ENCODE data around the gene SRGAP3. TPM values are rescaled to one million over a fixed set of nuclear protein-coding genes. Genes with fewer than 3 reads are reported as not detected.

SRGAP3 gene
- total RNA-seq, 4 donors from 2014 or later = 14.7 to 58.9 (median 18.7) TPM

DNA sequence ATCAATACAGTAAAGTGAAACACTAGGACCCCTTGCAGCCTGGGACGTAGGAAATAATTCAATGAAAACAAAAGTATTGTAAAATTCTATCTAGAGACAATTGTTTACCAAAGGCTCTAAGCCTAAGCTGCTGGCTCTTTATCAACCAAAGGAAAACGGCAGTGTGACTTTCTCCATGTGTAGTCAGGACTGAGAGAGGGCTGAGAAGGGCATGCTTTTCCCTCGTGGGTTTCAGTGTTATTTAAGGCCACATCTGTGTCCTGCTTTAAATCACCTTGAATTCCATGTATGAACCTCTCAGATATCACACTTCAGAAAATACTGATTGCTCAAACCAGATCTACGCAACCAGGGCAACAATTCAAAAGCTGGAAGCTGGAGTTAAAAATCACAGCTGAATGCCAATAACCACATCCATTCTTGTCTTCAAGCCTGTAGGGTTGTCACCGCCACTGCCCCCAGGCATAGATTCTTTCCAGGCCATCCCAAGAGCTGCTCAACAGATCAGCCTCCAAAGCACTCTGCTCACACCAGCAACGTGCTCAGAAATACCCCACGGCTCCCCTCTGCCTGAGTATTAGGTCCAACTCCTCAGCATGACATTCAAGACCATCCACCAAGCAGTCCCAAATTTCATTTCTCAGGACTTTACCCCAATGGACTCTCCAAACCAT is 124.0 kb downstream of the SRGAP3 start:
- Histone ChIP-seq H3K9me3 (no peaks in the 10 kb centered on the region), H3K27me3 (no peaks in the 10 kb centered on the region), H3K4me3 (replicated peaks in 1 of 3) (no peak overlapping the region), H3K4me1 (no peaks in the 10 kb centered on the region), H3K27ac (no peak overlapping the region), H3K36me3 (no peaks in the 10 kb centered on the region)
- intact Hi-C loops (cut with DNase I) = no loop called here
- 67 to 69% methylated on average over 7 of the region's 7 CpGs for WGBS, 2 donors
- TF ChIP-seq, protein P1, sequence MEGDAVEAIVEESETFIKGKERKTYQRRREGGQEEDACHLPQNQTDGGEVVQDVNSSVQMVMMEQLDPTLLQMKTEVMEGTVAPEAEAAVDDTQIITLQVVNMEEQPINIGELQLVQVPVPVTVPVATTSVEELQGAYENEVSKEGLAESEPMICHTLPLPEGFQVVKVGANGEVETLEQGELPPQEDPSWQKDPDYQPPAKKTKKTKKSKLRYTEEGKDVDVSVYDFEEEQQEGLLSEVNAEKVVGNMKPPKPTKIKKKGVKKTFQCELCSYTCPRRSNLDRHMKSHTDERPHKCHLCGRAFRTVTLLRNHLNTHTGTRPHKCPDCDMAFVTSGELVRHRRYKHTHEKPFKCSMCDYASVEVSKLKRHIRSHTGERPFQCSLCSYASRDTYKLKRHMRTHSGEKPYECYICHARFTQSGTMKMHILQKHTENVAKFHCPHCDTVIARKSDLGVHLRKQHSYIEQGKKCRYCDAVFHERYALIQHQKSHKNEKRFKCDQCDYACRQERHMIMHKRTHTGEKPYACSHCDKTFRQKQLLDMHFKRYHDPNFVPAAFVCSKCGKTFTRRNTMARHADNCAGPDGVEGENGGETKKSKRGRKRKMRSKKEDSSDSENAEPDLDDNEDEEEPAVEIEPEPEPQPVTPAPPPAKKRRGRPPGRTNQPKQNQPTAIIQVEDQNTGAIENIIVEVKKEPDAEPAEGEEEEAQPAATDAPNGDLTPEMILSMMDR (IDR thresholded peaks at IDR 0.05) = no peak
- no peak for TF ChIP-seq POLR2A (IDR thresholded peaks at IDR 0.05)
- DNase-seq = no peak

DNA sequence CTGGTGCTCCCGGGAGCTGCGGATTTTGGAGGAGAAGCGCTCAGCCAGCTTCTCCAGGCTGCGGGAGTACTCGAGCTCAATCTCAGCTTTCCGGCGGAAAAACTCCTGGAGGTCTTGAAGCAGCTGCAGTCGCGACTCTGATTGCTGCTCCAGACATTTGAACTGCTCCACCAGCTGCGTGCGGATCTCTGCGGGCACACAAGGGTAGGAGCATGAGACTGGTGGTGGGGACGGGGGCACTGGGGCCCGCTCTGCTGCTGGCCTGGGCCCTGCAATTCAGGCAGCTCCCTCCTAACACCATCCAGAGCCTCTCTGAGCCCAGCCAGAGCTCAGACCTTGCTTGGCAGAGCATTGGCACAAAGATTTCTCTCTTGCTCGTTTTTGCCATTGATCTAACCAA is 124.7 kb downstream of the SRGAP3 start:
- TF ChIP-seq, protein P1 (IDR thresholded peaks at IDR 0.05) = no peak
- no peak for TF ChIP-seq POLR2A (IDR thresholded peaks at IDR 0.05)
- Histone ChIP-seq H3K27ac (no peak overlapping the region), H3K4me3 (replicated peaks in 1 of 3) (no peak overlapping the region), H3K9me3 (no peaks in the 10 kb centered on the region), H3K27me3 (no peaks in the 10 kb centered on the region), H3K4me1 (no peaks in the 10 kb centered on the region), H3K36me3 (no peaks in the 10 kb centered on the region)
- no peak for DNase-seq
- 88 to 89% methylated on average over 12 to 15 of the region's 15 CpGs for WGBS, 2 donors
- intact Hi-C loops (cut with DNase I) = no loop called here

DNA sequence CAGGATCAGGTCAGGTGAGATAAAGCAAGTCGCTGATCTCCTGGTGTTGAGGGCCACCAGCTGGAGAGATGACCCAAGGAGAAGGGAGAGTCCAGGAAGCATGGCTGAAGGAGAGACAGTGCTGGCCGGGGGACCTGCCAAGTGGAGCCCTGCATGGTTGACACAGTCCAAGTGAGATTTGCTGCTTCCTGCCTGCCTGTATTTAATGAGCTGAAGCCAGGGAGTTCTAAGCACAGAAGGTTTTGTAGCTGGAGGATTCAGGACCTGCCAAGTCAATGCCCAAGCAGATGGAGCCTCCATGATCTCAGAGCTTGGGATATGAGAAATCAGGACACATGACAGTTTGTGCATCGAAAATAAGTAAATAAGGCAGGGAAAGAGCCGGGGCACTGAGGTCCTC is 125.6 kb downstream of the SRGAP3 start:
- 89 to 91% methylated on average over 4 of the region's 4 CpGs for WGBS, 2 donors
- no peak for DNase-seq
- no peaks in the 10 kb centered on the region for H3K9me3 ChIP-seq
- no peak overlapping the region for H3K27ac ChIP-seq
- TF ChIP-seq, protein P1 (IDR thresholded peaks at IDR 0.05) = no peak
- no peak for TF ChIP-seq POLR2A (IDR thresholded peaks at IDR 0.05)
- no peak overlapping the region for H3K4me3 ChIP-seq (replicated peaks in 1 of 3)
- no peaks in the 10 kb centered on the region for H3K36me3 ChIP-seq
- no peaks in the 10 kb centered on the region for H3K27me3 ChIP-seq
- intact Hi-C loops (cut with DNase I) = no loop called here
- no peaks in the 10 kb centered on the region for H3K4me1 ChIP-seq

DNA sequence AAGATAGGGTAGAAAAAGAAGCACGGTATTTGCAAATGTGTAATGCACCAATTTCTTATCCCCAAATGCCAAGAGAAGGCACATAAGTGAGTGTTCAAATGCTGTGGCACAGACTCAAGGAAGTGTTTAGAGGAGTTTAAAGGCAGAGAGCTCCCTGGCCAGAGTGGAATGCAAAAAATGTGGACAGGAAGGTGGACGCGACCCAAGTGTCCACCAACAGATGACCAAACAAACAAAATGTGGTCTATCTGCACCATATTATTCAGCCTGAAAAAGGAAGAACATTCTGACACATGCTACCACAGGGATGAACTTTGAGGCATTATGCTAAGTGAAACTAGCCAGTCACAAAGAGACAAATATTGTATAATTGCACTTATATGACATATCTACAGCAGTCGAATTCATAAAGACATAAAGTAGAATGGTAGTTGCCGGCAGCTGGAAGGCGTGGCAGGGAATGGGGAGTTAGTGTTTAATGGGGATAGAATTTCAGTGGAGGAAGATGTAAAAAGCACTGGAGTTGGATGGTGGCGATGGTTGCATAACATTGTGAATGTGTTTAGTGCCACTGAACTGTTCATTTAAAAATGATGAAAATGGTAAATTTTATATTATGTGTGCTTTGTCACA is 126.6 kb downstream of the SRGAP3 start:
- no peak for DNase-seq
- Histone ChIP-seq H3K9me3 (no peaks in the 10 kb centered on the region), H3K36me3 (no peaks in the 10 kb centered on the region), H3K4me1 (no peaks in the 10 kb centered on the region), H3K4me3 (replicated peaks in 1 of 3) (no peak overlapping the region), H3K27ac (no peak overlapping the region), H3K27me3 (no peaks in the 10 kb centered on the region)
- intact Hi-C loops (cut with DNase I) = no loop called here
- WGBS, 2 donors = 86 to 89% methylated on average over 7 of the region's 7 CpGs
- TF ChIP-seq, protein P1 (IDR thresholded peaks at IDR 0.05) = no peak
- TF ChIP-seq POLR2A (IDR thresholded peaks at IDR 0.05) = no peak

DNA sequence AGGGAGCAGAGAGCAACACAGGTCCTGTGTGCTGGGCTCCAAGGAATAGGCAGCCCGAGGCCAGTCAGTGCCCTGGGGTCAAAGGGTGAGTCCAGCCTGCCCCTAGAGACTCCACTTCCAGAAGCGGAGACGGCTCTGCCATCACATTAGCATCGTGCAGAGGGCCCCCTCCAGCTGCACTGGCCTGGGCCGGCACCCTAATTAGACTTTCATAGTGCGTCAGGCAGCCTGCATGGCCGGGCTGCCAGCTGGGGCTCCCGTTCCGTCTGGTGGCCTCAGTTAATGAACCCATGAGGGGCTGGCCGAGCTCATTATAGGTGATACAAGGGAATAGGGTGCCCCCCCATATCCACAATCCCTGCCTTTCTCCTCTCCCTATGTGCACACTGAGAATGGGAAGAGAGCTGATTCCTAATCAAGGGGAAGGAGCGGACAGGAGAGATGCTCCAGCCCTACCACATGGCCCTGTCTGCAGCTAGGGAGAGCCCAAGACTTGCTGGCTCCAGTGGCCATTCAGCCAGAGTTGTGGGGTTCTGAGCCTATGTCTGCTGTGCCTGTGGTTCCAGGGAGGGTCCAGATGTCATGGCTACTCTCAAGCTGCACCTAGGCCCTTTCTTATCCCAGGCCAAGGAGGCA is 128.0 kb downstream of the SRGAP3 start:
- no peak for DNase-seq
- no peaks in the 10 kb centered on the region for H3K4me1 ChIP-seq
- 82 to 87% methylated on average over 10 to 11 of the region's 11 CpGs for WGBS, 2 donors

More for the DNA sequence above, 128.0 kb downstream of the SRGAP3 start:
- H3K4me3 ChIP-seq (replicated peaks in 1 of 3) = no peak overlapping the region
- no peaks in the 10 kb centered on the region for H3K27me3 ChIP-seq
- no peaks in the 10 kb centered on the region for H3K9me3 ChIP-seq
- H3K27ac ChIP-seq = no peak overlapping the region
- TF ChIP-seq POLR2A (IDR thresholded peaks at IDR 0.05) = no peak
- TF ChIP-seq, protein P1 (IDR thresholded peaks at IDR 0.05) = no peak
- intact Hi-C loops (cut with DNase I) = no loop called here
- H3K36me3 ChIP-seq = no peaks in the 10 kb centered on the region
